Esophagus muscularis mucosa (tissue), 4 donors: ENCODE data around the gene KIRREL2.

Source experiments
- CTCF ChIP-seq, 3 experiments: fragments of 200-600 bp in 2 of 3; fragments of 450-650 bp in 1 of 3; sonication (generic) in 2 of 3; IDR thresholded peaks; one replicate each; pipeline ENCODE4 v1.5.1; 2017 to 2019; ENCODE audit warnings: antibody characterized with exemption in 3 of 3, mild to moderate bottlenecking in 2 of 3, moderate library complexity in 1 of 3
- EP300 ChIP-seq: sonication (generic); formaldehyde crosslinking; IDR thresholded peaks from one replicate; pipeline ENCODE4 v1.6.1; 2017; ENCODE audit warnings: antibody characterized with exemption
- POLR2A ChIP-seq: fragments of 450-650 bp; IDR thresholded peaks from one replicate; pipeline ENCODE4 v1.6.1; 2017; ENCODE audit warnings: antibody characterized with exemption, moderate library complexity, mild to moderate bottlenecking, low read depth

GRCh38 chr19:35852029-35852780 lies 4.5 kb upstream of the KIRREL2 start, which contains the start of gene NPHS1:
- TF ChIP-seq CTCF (IDR thresholded peaks at IDR 0.05) (no peak), POLR2A (no peak), EP300 (no peak)
